Panc1 (cell line): ENCODE data around the gene AMBP. TPM values are rescaled to one million over a fixed set of nuclear protein-coding genes. Genes with fewer than 3 reads are reported as not detected.

Experiments
- ATAC-seq: fragments of 200-7000 bp; cut with Tn5 transposase; 2 replicates; pipeline ENCODE4 v1.9.1; 2020; ENCODE audit warnings: mild to moderate bottlenecking, moderate library complexity
- BruUV-seq: library from RNA; stranded (reverse); fragments of 400-500 nt; replicated peaks from 2 replicates; lab custom pipeline; 2021; lab: Mats Ljungman, UMichigan
- CTCF ChIA-PET: fragments of 300-600 bp; sonication (Branson Sonifier 250); formaldehyde crosslinking; loops from one replicate; lab custom pipeline; 2022; ENCODE audit warnings: antibody characterized with exemption; lab: Charles Lee
- POLR2A ChIA-PET: fragments of 300-600 bp; sonication (Branson Sonifier 250); formaldehyde crosslinking; loops from one replicate; lab custom pipeline; 2022; ENCODE audit warnings: antibody characterized with exemption; lab: Charles Lee
- DNase-seq: peaks from one replicate; pipeline ENCODE4 v3.0.0-alpha.2; 2010; ENCODE audit warnings: low read depth, low spot score
- H3K27ac ChIP-seq: 2 replicates; pipeline ENCODE4 v1.5.1; 2011; ENCODE audit warnings: mild to moderate bottlenecking, low read length, inconsistent platforms
- H3K27me3 ChIP-seq: fragments of 200-500 bp; sonication (Bioruptor generic); 2 replicates; pipeline ENCODE4 v1.6.0; 2014; ENCODE audit warnings: low read length, inconsistent platforms; ENCODE audit not compliant: control insufficient read depth, insufficient read depth
- H3K36me3 ChIP-seq: fragments of 200-500 bp; sonication (Bioruptor generic); 2 replicates; pipeline ENCODE4 v1.5.1; 2014; ENCODE audit warnings: inconsistent platforms, mild to moderate bottlenecking, low read length, moderate library complexity; ENCODE audit not compliant: control insufficient read depth, insufficient read depth
- H3K4me1 ChIP-seq: 2 replicates; pipeline ENCODE4 v1.5.1; 2011; ENCODE audit warnings: inconsistent platforms, mild to moderate bottlenecking, low read length, moderate library complexity; ENCODE audit not compliant: control insufficient read depth, insufficient read depth
- H3K4me3 ChIP-seq, 2 experiments: 2 replicates each; pipeline ENCODE4 v1.5.1; 2011 to 2012; ENCODE audit warnings: low read depth in 2 of 2, low read length in 2 of 2, mild to moderate bottlenecking in 2 of 2, inconsistent platforms in 1 of 2, moderate library complexity in 1 of 2
- H3K9me3 ChIP-seq: fragments of 200-500 bp; sonication (Bioruptor generic); 2 replicates; pipeline ENCODE4 v1.5.1; 2014; ENCODE audit warnings: low read depth, mild to moderate bottlenecking, inconsistent platforms, low read length, moderate library complexity; ENCODE audit not compliant: control insufficient read depth, insufficient read depth
- CTCF ChIP-seq: fragments of 450-650 bp; IDR thresholded peaks from 2 replicates; pipeline ENCODE4 v1.5.1; 2017; ENCODE audit warnings: mild to moderate bottlenecking
- POLR2AphosphoS5 ChIP-seq: IDR thresholded peaks from 2 replicates; pipeline ENCODE4 v1.6.1; 2012; ENCODE audit warnings: mild to moderate bottlenecking, low read depth, low read length, moderate library complexity
- SIN3A ChIP-seq: IDR thresholded peaks from 2 replicates; pipeline ENCODE4 v1.6.1; 2012; ENCODE audit warnings: low read depth, mild to moderate bottlenecking, low read length, moderate library complexity, borderline replicate concordance; ENCODE audit not compliant: insufficient read depth
- TCF7L2 ChIP-seq: IDR thresholded peaks from 2 replicates; pipeline ENCODE4 v1.6.1; 2011; ENCODE audit warnings: mild to moderate bottlenecking, low read depth, low read length, inconsistent platforms
- in situ Hi-C: cut with HindIII; loops from 2 replicates; pipeline ENCODE4 v1.10.0; 2016; ENCODE audit warnings: low sequenced_read_pairs, low pct_unique_long_range_greater_than_20kb
- intact Hi-C: fragments of 100-400 bp; cut with micrococcal nuclease; formaldehyde crosslinking; loops from one replicate; pipeline ENCODE4 v1.10.0; 2022; ENCODE audit not compliant: unreplicated experiment
- total RNA-seq: library from RNA; stranded (reverse); gene quantifications from one replicate; pipeline ENCODE4 v1.2.1, GENCODE V29; 2021; ENCODE audit not compliant: unreplicated experiment
- TF ChIP-seq, protein P1 (sequence below), 2 experiments: IDR thresholded peaks; 2 replicates each; pipeline ENCODE4 v1.6.1; 2011 to 2012; ENCODE audit warnings: low read depth in 2 of 2, control low read depth in 1 of 2, low read length in 1 of 2, mild to moderate bottlenecking in 1 of 2, moderate library complexity in 1 of 2; ENCODE audit not compliant: insufficient read depth in 1 of 2

AMBP gene
- total RNA-seq, 1 experiment from 2014 or later: 1.7 TPM

DNA sequence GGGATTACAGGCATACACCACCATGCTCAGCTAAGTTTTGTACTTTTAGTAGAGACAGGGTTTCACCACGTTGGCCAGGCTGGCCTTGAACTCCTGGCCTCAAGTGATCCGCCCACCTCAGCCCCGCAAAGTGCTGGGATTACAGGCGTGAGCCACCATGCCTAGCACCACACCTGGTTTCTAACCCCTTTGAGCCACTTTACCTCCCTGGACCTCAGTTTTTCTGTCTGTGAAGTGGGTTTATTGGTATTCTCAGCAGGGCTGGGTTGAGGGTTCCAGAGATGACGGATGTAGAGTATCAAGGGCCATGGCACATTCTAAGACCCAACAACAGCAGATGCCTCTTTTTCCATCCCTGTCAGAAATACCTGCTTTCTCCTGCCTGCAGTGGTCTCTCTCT is 38.6 kb downstream of the AMBP start:
- ATAC-seq (no peak), DNase-seq (no peak)
- no peaks in the 10 kb centered on the region for H3K36me3 ChIP-seq
- no peak for TF ChIP-seq CTCF
- TF ChIP-seq TCF7L2: no peak
- no peak for TF ChIP-seq SIN3A
- TF ChIP-seq POLR2AphosphoS5: no peak
- TF ChIP-seq, protein P1, sequence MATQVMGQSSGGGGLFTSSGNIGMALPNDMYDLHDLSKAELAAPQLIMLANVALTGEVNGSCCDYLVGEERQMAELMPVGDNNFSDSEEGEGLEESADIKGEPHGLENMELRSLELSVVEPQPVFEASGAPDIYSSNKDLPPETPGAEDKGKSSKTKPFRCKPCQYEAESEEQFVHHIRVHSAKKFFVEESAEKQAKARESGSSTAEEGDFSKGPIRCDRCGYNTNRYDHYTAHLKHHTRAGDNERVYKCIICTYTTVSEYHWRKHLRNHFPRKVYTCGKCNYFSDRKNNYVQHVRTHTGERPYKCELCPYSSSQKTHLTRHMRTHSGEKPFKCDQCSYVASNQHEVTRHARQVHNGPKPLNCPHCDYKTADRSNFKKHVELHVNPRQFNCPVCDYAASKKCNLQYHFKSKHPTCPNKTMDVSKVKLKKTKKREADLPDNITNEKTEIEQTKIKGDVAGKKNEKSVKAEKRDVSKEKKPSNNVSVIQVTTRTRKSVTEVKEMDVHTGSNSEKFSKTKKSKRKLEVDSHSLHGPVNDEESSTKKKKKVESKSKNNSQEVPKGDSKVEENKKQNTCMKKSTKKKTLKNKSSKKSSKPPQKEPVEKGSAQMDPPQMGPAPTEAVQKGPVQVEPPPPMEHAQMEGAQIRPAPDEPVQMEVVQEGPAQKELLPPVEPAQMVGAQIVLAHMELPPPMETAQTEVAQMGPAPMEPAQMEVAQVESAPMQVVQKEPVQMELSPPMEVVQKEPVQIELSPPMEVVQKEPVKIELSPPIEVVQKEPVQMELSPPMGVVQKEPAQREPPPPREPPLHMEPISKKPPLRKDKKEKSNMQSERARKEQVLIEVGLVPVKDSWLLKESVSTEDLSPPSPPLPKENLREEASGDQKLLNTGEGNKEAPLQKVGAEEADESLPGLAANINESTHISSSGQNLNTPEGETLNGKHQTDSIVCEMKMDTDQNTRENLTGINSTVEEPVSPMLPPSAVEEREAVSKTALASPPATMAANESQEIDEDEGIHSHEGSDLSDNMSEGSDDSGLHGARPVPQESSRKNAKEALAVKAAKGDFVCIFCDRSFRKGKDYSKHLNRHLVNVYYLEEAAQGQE (IDR thresholded peaks at IDR 0.05; ENCODE audit: insufficient read depth in 1 of 2, low read depth in 2 of 2, low read length in 1 of 2): no peak
- ChIA-PET CTCF (no interaction called here), POLR2A (no interaction called here)
- no peaks in the 10 kb centered on the region for H3K4me1 ChIP-seq
- in situ Hi-C loops (no loop called here), intact Hi-C loops (loop anchor here (10.0 kb wide), 1 partner anchor 225 kb away; no protein-coding TSS in a partner anchor)
- H3K27ac ChIP-seq: no peak overlapping the region
- H3K4me3 ChIP-seq: no peak overlapping the region
- BruUV-seq: no TSS peak
- no peaks in the 10 kb centered on the region for H3K9me3 ChIP-seq
- no peaks in the 10 kb centered on the region for H3K27me3 ChIP-seq

- no peaks in the 10 kb centered on the region for H3K27me3 ChIP-seq
- ChIA-PET CTCF (interaction anchor here (0.7 kb wide), 1 partner anchor 27 kb away, joined by 7 read pairs; no protein-coding TSS in a partner anchor), POLR2A (no interaction called here)
- no peaks in the 10 kb centered on the region for H3K36me3 ChIP-seq
- H3K4me1 ChIP-seq: no peaks in the 10 kb centered on the region
- no peak overlapping the region for H3K27ac ChIP-seq
- no peaks in the 10 kb centered on the region for H3K9me3 ChIP-seq
- DNase-seq (no peak), ATAC-seq (no peak)
- BruUV-seq: no TSS peak
- H3K4me3 ChIP-seq: no peak overlapping the region
- in situ Hi-C loops: no loop called here
- intact Hi-C loops: loop anchor here (10.0 kb wide), 1 partner anchor 224 kb away; no protein-coding TSS in a partner anchor
- no peak for TF ChIP-seq CTCF
- TF ChIP-seq, protein P1 (IDR thresholded peaks at IDR 0.05; ENCODE audit: insufficient read depth in 1 of 2, low read depth in 2 of 2, low read length in 1 of 2): no peak
- no peak for TF ChIP-seq POLR2AphosphoS5
- no peak for TF ChIP-seq TCF7L2
- TF ChIP-seq SIN3A: no peak
These were observed 39.3 kb downstream of the AMBP start for GRCh38 chr9:114038724-114039313.
